ENCODE measurements around the gene KCNQ4. TPM values are rescaled to one million over a fixed set of nuclear protein-coding genes. Genes with fewer than 3 reads are reported as not detected.

The KCNQ4 gene
- total and polyA plus RNA-seq, 2 of the 8 experiments (the other 6 are each of a cell fraction or from before 2014, with no cell fraction given): 2.2 to 3.9 TPM

DNA sequence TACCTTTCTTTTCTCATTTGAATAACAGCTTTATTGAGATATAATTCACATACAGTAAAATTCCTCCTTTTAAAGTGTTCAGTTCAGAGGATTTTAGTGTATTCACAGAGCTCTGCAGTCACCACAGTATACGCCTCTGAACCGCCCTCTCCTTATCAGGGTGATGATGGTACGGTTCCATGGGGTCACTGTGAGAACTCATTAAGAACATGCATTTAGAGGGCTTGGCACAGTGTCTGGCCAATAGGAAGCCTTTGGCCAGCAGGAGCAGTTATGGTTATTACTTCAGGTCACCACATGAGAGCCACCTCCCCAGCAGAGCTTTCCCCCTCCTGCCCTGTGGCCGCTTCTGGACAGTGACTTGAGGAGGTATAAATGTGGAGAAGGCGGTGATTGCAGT is 27.3 kb downstream of the KCNQ4 start:
- no peak overlapping the region for H4K5ac ChIP-seq (ENCODE audit: insufficient read length, low read depth, low read length)
- ChIA-PET CTCF (ENCODE audit: partially characterized antibody) (interaction anchor here (0.7 to 2.5 kb wide), 8 partner anchors 8 to 393 kb away, joined by 3 to 7 read pairs (median 3); no protein-coding TSS in a partner anchor), POLR2A (ENCODE audit: partially characterized antibody) (no interaction called here)
- H2BK20ac ChIP-seq (ENCODE audit: low read length): no peak overlapping the region
- H4K20me1 ChIP-seq (replicated peaks in 1 of 2; ENCODE audit: control insufficient read depth in 1 of 2, insufficient read depth in 2 of 2, low read length in 2 of 2): no peaks in the 10 kb centered on the region
- H4K91ac ChIP-seq (replicated peaks; ENCODE audit: insufficient read length, low read length): no peak overlapping the region
- no peak overlapping the region for H2AK5ac ChIP-seq (ENCODE audit: low read depth, low read length)
- H2BK5ac ChIP-seq (ENCODE audit: low read depth, low read length): no peak overlapping the region
- no peaks in the 10 kb centered on the region for H3K36me3 ChIP-seq (ENCODE audit: control insufficient read depth in 2 of 4, insufficient read depth in 4 of 4, low read length in 3 of 4)
- H3K4me3 ChIP-seq (ENCODE audit: extremely low read depth in 1 of 4, insufficient read depth in 2 of 4, low read depth in 3 of 4, low read length in 4 of 4): no peak overlapping the region
- no peaks in the 10 kb centered on the region for H3K79me1 ChIP-seq (ENCODE audit: low read depth, low read length)
- H4K8ac ChIP-seq (ENCODE audit: extremely low read depth, insufficient read depth, low read length): no peak overlapping the region
- H3K79me2 ChIP-seq (ENCODE audit: control insufficient read depth in 1 of 2, insufficient read depth in 2 of 2, low read length in 2 of 2): no peaks in the 10 kb centered on the region
- WGBS, 2 experiments (ENCODE audit: extremely low coverage in 1 of 2, insufficient coverage in 1 of 2, insufficient read length in 1 of 2, insufficient replicate concordance in 2 of 2, low coverage in 1 of 2, low lambda C conversion rate in 2 of 2, missing lambda C conversion rate in 1 of 2): 90% methylated on average over 5 of the region's 5 CpGs; no CpG with 5 or more reads in 1 of the 2 experiments
- H3K18ac ChIP-seq (ENCODE audit: extremely low read depth, low read length): no peak overlapping the region
- H3K9ac ChIP-seq (replicated peaks in 1 of 4; ENCODE audit: extremely low read depth in 1 of 4, low read depth in 3 of 4, low read length in 3 of 4): no peak overlapping the region
- no peaks in the 10 kb centered on the region; a peak in 1 of 7 replicates for H3K27me3 ChIP-seq (replicated peaks in 1 of 4; ENCODE audit: control insufficient read depth in 3 of 4, extremely low read depth in 1 of 4, insufficient read depth in 3 of 4, low read length in 3 of 4)
- no peak overlapping the region for H2BK12ac ChIP-seq (ENCODE audit: low read depth, low read length)
- no peaks in the 10 kb centered on the region for H3K23me2 ChIP-seq (ENCODE audit: low read depth, low read length)
- no peak overlapping the region for H2BK15ac ChIP-seq (ENCODE audit: low read length)
- no peak for FAIRE-seq
- H3K14ac ChIP-seq (ENCODE audit: insufficient read length): no peak overlapping the region
- H3K9me3 ChIP-seq (ENCODE audit: insufficient read depth in 2 of 2, low read depth in 1 of 2, low read length in 1 of 2): no peaks in the 10 kb centered on the region
- H3K4me2 ChIP-seq (ENCODE audit: insufficient read depth in 1 of 2, low read depth in 2 of 2, low read length in 2 of 2): no peak overlapping the region
- peaks cover 0 to 2% (median 0%) of the 10 kb centered on the region in 4 experiments; a peak in 1 of 7 replicates for H3K4me1 ChIP-seq (replicated peaks in 1 of 4; ENCODE audit: control insufficient read depth in 3 of 4, insufficient read depth in 4 of 4, low read length in 3 of 4)
- no peak overlapping the region for H3K27ac ChIP-seq (ENCODE audit: low read depth, low read length)
- no peak overlapping the region for H3K23ac ChIP-seq (ENCODE audit: insufficient read length)
- H3K4ac ChIP-seq (replicated peaks; ENCODE audit: insufficient read length, low read depth, low read length): no peak overlapping the region
- DNase-seq (ENCODE audit: low read depth in 1 of 2, low spot score in 2 of 2): no peak
- H2AFZ ChIP-seq (ENCODE audit: low read length): no peak overlapping the region
- H3K56ac ChIP-seq (replicated peaks; ENCODE audit: insufficient read length, low read depth, low read length): no peak overlapping the region
- no peak overlapping the region for H2BK120ac ChIP-seq (replicated peaks; ENCODE audit: low read depth, low read length)
- TF ChIP-seq TAF1 (IDR thresholded peaks at IDR 0.05; ENCODE audit: low read depth, low read length) (no peak), MAFK (IDR thresholded peaks at IDR 0.05; ENCODE audit: low read depth, low read length) (no peak), JUND (IDR thresholded peaks at IDR 0.05; ENCODE audit: low read length) (no peak), ZNF274 (IDR thresholded peaks at IDR 0.05; ENCODE audit: borderline replicate concordance, extremely low read depth, low read length) (no peak), JUN (IDR thresholded peaks at IDR 0.05; ENCODE audit: low read depth, low read length) (no peak), NANOG (IDR thresholded peaks at IDR 0.05; ENCODE audit: insufficient read depth, low read depth, low read length, poor library complexity, severe bottlenecking) (no peak), CTCF (IDR thresholded peaks at IDR 0.05; ENCODE audit: control extremely low read depth in 1 of 3, insufficient read depth in 1 of 3, low read depth in 1 of 3, low read length in 3 of 3) (no peak), SP1 (IDR thresholded peaks at IDR 0.05; ENCODE audit: low read depth, low read length) (no peak), SP2 (IDR thresholded peaks at IDR 0.05; ENCODE audit: low read length) (no peak), MAX (IDR thresholded peaks at IDR 0.05) (no peak), ASH2L (IDR thresholded peaks at IDR 0.05; ENCODE audit: low read length) (no peak)
- TF ChIP-seq, protein P1, sequence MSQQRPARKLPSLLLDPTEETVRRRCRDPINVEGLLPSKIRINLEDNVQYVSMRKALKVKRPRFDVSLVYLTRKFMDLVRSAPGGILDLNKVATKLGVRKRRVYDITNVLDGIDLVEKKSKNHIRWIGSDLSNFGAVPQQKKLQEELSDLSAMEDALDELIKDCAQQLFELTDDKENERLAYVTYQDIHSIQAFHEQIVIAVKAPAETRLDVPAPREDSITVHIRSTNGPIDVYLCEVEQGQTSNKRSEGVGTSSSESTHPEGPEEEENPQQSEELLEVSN (IDR thresholded peaks at IDR 0.05): no peak
